HepG2 (cell line): Measurements from ENCODE around the gene SURF1. TPM values are rescaled to one million over a fixed set of nuclear protein-coding genes. Genes with fewer than 3 reads are reported as not detected.
"Not testable (repeated sequence)": the region's sequence is repeated elsewhere in the genome, so short reads cannot be mapped to it uniquely, and the experiment has no call there.

Experiments
- ATAC-seq: fragments of 200-7000 bp; cut with Tn5 transposase; 3 replicates; pipeline ENCODE4 v1.9.1; 2020; ENCODE audit warnings: mild to moderate bottlenecking, moderate library complexity
- BruUV-seq: library from RNA; stranded (reverse); fragments of 400-500 nt; replicated peaks from 2 replicates; lab custom pipeline; 2021; lab: Mats Ljungman, UMichigan
- CTCF ChIA-PET: fragments of 300-600 bp; formaldehyde crosslinking; extraction: SDS; loops from one replicate; lab custom pipeline; 2021; ENCODE audit warnings: low total read pairs, inconsistent platforms, low intra/inter-chr PET ratio; lab: Yijun Ruan, JAX
- POLR2A ChIA-PET: fragments of 350-600 bp; sonication (Branson Sonifier 250); formaldehyde crosslinking; loops from one replicate; lab custom pipeline; 2020; ENCODE audit warnings: antibody characterized with exemption, inconsistent platforms; lab: Yijun Ruan, JAX
- DNase-seq: peaks from one replicate; pipeline ENCODE4 v3.0.0-alpha.2; 2015; ENCODE audit warnings: low spot score
- FAIRE-seq: peaks from 3 replicates; lab custom pipeline; 2011; peaks lifted over from hg19 to GRCh38; lab: Jason Lieb, UNC
- H2AFZ ChIP-seq: one replicate; pipeline ENCODE4 v1.6.1; 2011; ENCODE audit warnings: low read length, inconsistent platforms
- H3K27ac ChIP-seq: fragments of 300-600 bp; 3 replicates; pipeline ENCODE4 v1.8.0; 2011; ENCODE audit warnings: mixed run types, mild to moderate bottlenecking, mixed read lengths, low read length, inconsistent platforms; ENCODE audit not compliant: insufficient read depth; ENCODE audit errors: extremely low read length
- H3K27me3 ChIP-seq, 2 experiments: fragments of 200-600 bp in 1 of 2; 2 replicates in 1 of 2; 3 replicates in 1 of 2; pipeline versions ENCODE4 v1.6.0 to v1.8.0; 2011; ENCODE audit warnings: low read length in 2 of 2, mild to moderate bottlenecking in 2 of 2, moderate library complexity in 2 of 2, inconsistent platforms in 1 of 2; ENCODE audit not compliant: insufficient read depth in 2 of 2, control insufficient read depth in 1 of 2
- H3K36me3 ChIP-seq, 2 experiments: fragments of 200-600 bp in 1 of 2; replicated peaks in 1 of 2; 2 replicates in 1 of 2; 3 replicates in 1 of 2; pipeline versions ENCODE4 v1.5.1 to v1.8.0; 2011; ENCODE audit warnings: low read length in 2 of 2, inconsistent platforms in 1 of 2; ENCODE audit not compliant: insufficient read depth in 2 of 2, control insufficient read depth in 1 of 2
- H3K4me1 ChIP-seq: 2 replicates; pipeline ENCODE4 v1.5.1; 2012; ENCODE audit warnings: low read length, inconsistent platforms; ENCODE audit not compliant: insufficient read depth
- H3K4me2 ChIP-seq: 2 replicates; pipeline ENCODE4 v1.6.0; 2011; ENCODE audit warnings: low read depth, low read length, inconsistent platforms
- H3K4me3 ChIP-seq, 3 experiments: fragments of 200-600 bp in 1 of 3; sonication (generic), shearing (Covaris generic) in 1 of 3; replicated peaks in 1 of 3; 2 replicates each; pipeline ENCODE4 v1.5.1; 2011 to 2016; ENCODE audit warnings: low read length in 3 of 3, inconsistent platforms in 2 of 3, low read depth in 2 of 3, mild to moderate bottlenecking in 2 of 3, control low read depth in 1 of 3, mixed read lengths in 1 of 3; ENCODE audit not compliant: insufficient read depth in 1 of 3
- H3K79me2 ChIP-seq: one replicate; pipeline ENCODE4 v1.6.1; 2011; ENCODE audit warnings: low read length, inconsistent platforms; ENCODE audit not compliant: insufficient read depth
- H3K9ac ChIP-seq: 2 replicates; pipeline ENCODE4 v1.6.0; 2011; ENCODE audit warnings: mild to moderate bottlenecking, low read depth, low read length, inconsistent platforms; ENCODE audit not compliant: insufficient read depth
- H3K9me3 ChIP-seq: 2 replicates; pipeline ENCODE4 v1.5.1; 2012; ENCODE audit warnings: mild to moderate bottlenecking, low read length
- H4K20me1 ChIP-seq: 2 replicates; pipeline ENCODE4 v1.6.0; 2011; ENCODE audit warnings: inconsistent platforms, mild to moderate bottlenecking, low read length, moderate library complexity; ENCODE audit not compliant: insufficient read depth
- ZBTB33 ChIP-seq: sonication (generic); formaldehyde crosslinking; IDR thresholded peaks from 2 replicates; pipeline ENCODE4 v1.4.0; 2020; ENCODE audit warnings: missing genetic modification reagents
- ZBTB38 ChIP-seq: sonication (generic); formaldehyde crosslinking; IDR thresholded peaks from 2 replicates; pipeline ENCODE4 v1.5.1; 2020; ENCODE audit warnings: mild to moderate bottlenecking, missing genetic modification reagents
- ZNF460 ChIP-seq: sonication (generic); formaldehyde crosslinking; IDR thresholded peaks from 2 replicates; pipeline ENCODE4 v1.5.1; 2020; ENCODE audit warnings: missing genetic modification reagents, mild to moderate bottlenecking, borderline replicate concordance
- ZNF770 ChIP-seq: sonication (generic); formaldehyde crosslinking; IDR thresholded peaks from 2 replicates; pipeline ENCODE4 v1.5.0; 2020; ENCODE audit warnings: mild to moderate bottlenecking, missing genetic modification reagents
- WGBS: methylation state at CpG from one replicate; pipeline ENCODE4 v1.1.6; 2017; ENCODE audit warnings: low lambda C conversion rate; 5-methylcytosine and 5-hydroxymethylcytosine counted together
- in situ Hi-C: cut with HindIII; loops from 2 replicates; pipeline ENCODE4 v1.10.0; 2017; ENCODE audit warnings: low pct_unique_long_range_greater_than_20kb; ENCODE audit not compliant: extremely low pct_ligation_motif_present
- intact Hi-C: fragments of 100-400 bp; cut with micrococcal nuclease; formaldehyde crosslinking; loops from one replicate; pipeline ENCODE4 v1.10.0; 2022; ENCODE audit not compliant: unreplicated experiment
- polyA plus RNA-seq, 8 experiments: library from polyadenylated mRNA; depleted of rRNA in 3 of 8; stranded (reverse) in 7 of 8; unstranded in 1 of 8; fragments of >200 nt; fragmentation: Illumina TruSeq in 4 of 8; extraction: Trizol in 4 of 8; gene quantifications; 2 replicates each; pipeline versions ENCODE4 v1.2.1 to v1.2.3, GENCODE V29; 2011 to 2016; ENCODE audit warnings: low read depth in 4 of 8, missing spikeins in 1 of 8, mixed read lengths in 1 of 8; ENCODE audit not compliant: insufficient read depth in 1 of 8
- total RNA-seq, 5 experiments: library from RNA; depleted of rRNA; stranded (reverse); fragments of >200 nt; fragmentation: Illumina TruSeq; extraction: Trizol; gene quantifications; 2 replicates each; pipeline ENCODE4 v1.2.3, GENCODE V29; 2016; ENCODE audit warnings: low read depth in 1 of 5

Gene SURF1
- total and polyA plus RNA-seq, 2 of the 13 experiments (the other 11 are each of a cell fraction or from before 2014, with no cell fraction given), result 17.8 to 40.7 TPM

- BruUV-seq, H3K27ac ChIP-seq, intact Hi-C loops, H3K9me3 ChIP-seq, FAIRE-seq, CTCF ChIA-PET, ATAC-seq, DNase-seq, H3K27me3 ChIP-seq, in situ Hi-C loops, H2AFZ ChIP-seq: not testable (repeated sequence)
- peaks cover 57% of the 10 kb centered on the region for H3K4me1 ChIP-seq
- WGBS, result 72% methylated on average over 14 of the region's 14 CpGs
- H4K20me1 ChIP-seq, result peaks cover 28% of the 10 kb centered on the region
- H3K36me3 ChIP-seq, result peaks cover 2 to 12% of the 10 kb centered on the region in 2 experiments; a peak in 3 of 5 replicates
- peaks cover 32% of the 10 kb centered on the region for H3K79me2 ChIP-seq
- H3K4me3 ChIP-seq, result peak overlapping the region in 2 of 3 experiments; percentile 75 to 86; a peak in 2 of 6 replicates
- peak overlapping the region; percentile 99; the same call in 1 of the 2 replicates for H3K9ac ChIP-seq
- peak overlapping the region; percentile 87 for H3K4me2 ChIP-seq
- TF ChIP-seq ZBTB33 (CRISPR knock-in tag) (0 out of 2 replicates have a peak, but pooled peaks have one; percentile 38), ZNF770 (CRISPR knock-in tag) (peak; percentile 23; the same call in 1 of the 2 replicates), ZBTB38 (CRISPR knock-in tag) (peak; percentile 96), ZNF460 (peak; percentile 86)
- POLR2A ChIA-PET, result interaction anchor here (1.2 to 3.3 kb wide), 7 partner anchors 9 to 82 kb away, joined by 3 to 16 read pairs (median 6); partner anchors contain the start of genes CACFD1, MED22 and RPL7A
These were observed 21.0 kb upstream of the SURF1 start for GRCh38 chr9:133377280-133377679.
